DOHH2 (cell line): ENCODE results near the gene MUC21.

ENCODE experiments used
- H3F3A ChIP-seq: fragments of 200-600 bp; sonication (generic), shearing (Covaris generic); 2 replicates; pipeline ENCODE4 v1.6.0; 2016; ENCODE audit warnings: antibody characterized with exemption, mild to moderate bottlenecking; ENCODE audit not compliant: control insufficient read depth, insufficient read depth
- H3K27ac ChIP-seq: fragments of 200-600 bp; sonication (generic); 2 replicates; pipeline ENCODE4 v1.5.1; 2014; ENCODE audit warnings: low read depth, mild to moderate bottlenecking, low read length, moderate library complexity
- H3K27me3 ChIP-seq: fragments of 200-600 bp; sonication (generic); 2 replicates; pipeline ENCODE4 v1.6.1; 2014; ENCODE audit warnings: mild to moderate bottlenecking, low read length, mixed read lengths; ENCODE audit not compliant: control insufficient read depth
- H3K36me3 ChIP-seq: fragments of 200-600 bp; sonication (generic); 2 replicates; pipeline ENCODE4 v1.6.1; 2014; ENCODE audit warnings: mild to moderate bottlenecking, low read length, moderate library complexity, mixed read lengths; ENCODE audit not compliant: control insufficient read depth
- H3K4me1 ChIP-seq: fragments of 200-600 bp; sonication (generic); 2 replicates; pipeline ENCODE4 v1.6.1; 2014; ENCODE audit warnings: mild to moderate bottlenecking, low read length, mixed read lengths; ENCODE audit not compliant: control insufficient read depth
- H3K4me2 ChIP-seq: fragments of 200-600 bp; sonication (generic); 2 replicates; pipeline ENCODE4 v1.6.0; 2014; ENCODE audit warnings: mild to moderate bottlenecking, low read length, moderate library complexity
- H3K4me3 ChIP-seq: fragments of 200-600 bp; sonication (generic); 2 replicates; pipeline ENCODE4 v1.5.1; 2014; ENCODE audit warnings: mild to moderate bottlenecking, low read length, mixed read lengths
- H3K79me2 ChIP-seq: fragments of 200-600 bp; sonication (generic); 2 replicates; pipeline ENCODE4 v1.6.1; 2014; ENCODE audit warnings: mild to moderate bottlenecking, low read length, mixed read lengths; ENCODE audit not compliant: control insufficient read depth
- H3K9me2 ChIP-seq: fragments of 200-600 bp; sonication (generic); replicated peaks from 2 replicates; pipeline ENCODE4 v1.6.1; 2014; ENCODE audit warnings: mild to moderate bottlenecking, low read length, mixed read lengths; ENCODE audit not compliant: control insufficient read depth
- H3K9me3 ChIP-seq: fragments of 200-600 bp; sonication (generic); 2 replicates; pipeline ENCODE4 v1.6.1; 2014; ENCODE audit warnings: antibody characterized with exemption, low read length, mixed read lengths; ENCODE audit not compliant: control insufficient read depth, insufficient read depth
- H4K20me1 ChIP-seq: fragments of 200-600 bp; sonication (generic); 2 replicates; pipeline ENCODE4 v1.6.0; 2014; ENCODE audit warnings: low read depth, mild to moderate bottlenecking, antibody characterized with exemption, low read length, moderate library complexity; ENCODE audit not compliant: control insufficient read depth, insufficient read depth
- CTCF ChIP-seq: fragments of 200-600 bp; sonication (generic); IDR thresholded peaks from one replicate; pipeline ENCODE4 v1.5.1; 2014; ENCODE audit warnings: antibody characterized with exemption, mild to moderate bottlenecking, low read depth, low read length; ENCODE audit not compliant: poor library complexity, severe bottlenecking
- EZH2phosphoT487 ChIP-seq: fragments of 200-600 bp; sonication (generic); IDR thresholded peaks from 2 replicates; pipeline ENCODE4 v1.6.1; 2017; ENCODE audit warnings: borderline replicate concordance, mild to moderate bottlenecking, antibody characterized with exemption, low read length, moderate library complexity, mixed read lengths

MUC21 gene

GRCh38 chr6:30988209-30988825 is 4.8 kb downstream of the MUC21 start:
- Histone ChIP-seq H3K9me2 (no peaks in the 10 kb centered on the region), H3K27ac (no peak overlapping the region), H4K20me1 (no peaks in the 10 kb centered on the region), H3K36me3 (no peaks in the 10 kb centered on the region), H3K9me3 (no peaks in the 10 kb centered on the region), H3K27me3 (0 out of 2 replicates have a peak, but pooled peaks cover 3% of the 10 kb centered on the region), H3K4me1 (no peaks in the 10 kb centered on the region), H3K4me2 (no peak overlapping the region), H3K4me3 (no peak overlapping the region), H3K79me2 (no peaks in the 10 kb centered on the region), H3F3A (no peaks in the 10 kb centered on the region)
- TF ChIP-seq CTCF: no peak
- no peak for TF ChIP-seq EZH2phosphoT487

GRCh38 chr6:30990422-30991086 is 7.0 kb downstream of the MUC21 start:
- no peaks in the 10 kb centered on the region for H3K9me2 ChIP-seq
- no peaks in the 10 kb centered on the region for H3K4me1 ChIP-seq
- no peak overlapping the region for H3K27ac ChIP-seq
- no peaks in the 10 kb centered on the region for H4K20me1 ChIP-seq
- H3K4me2 ChIP-seq: no peak overlapping the region
- H3K27me3 ChIP-seq: no peaks in the 10 kb centered on the region
- H3K79me2 ChIP-seq: no peaks in the 10 kb centered on the region
- H3K9me3 ChIP-seq: no peaks in the 10 kb centered on the region
- no peaks in the 10 kb centered on the region for H3F3A ChIP-seq
- H3K4me3 ChIP-seq: no peak overlapping the region
- H3K36me3 ChIP-seq: no peaks in the 10 kb centered on the region
- TF ChIP-seq EZH2phosphoT487 (no peak), CTCF (no peak)

DNA sequence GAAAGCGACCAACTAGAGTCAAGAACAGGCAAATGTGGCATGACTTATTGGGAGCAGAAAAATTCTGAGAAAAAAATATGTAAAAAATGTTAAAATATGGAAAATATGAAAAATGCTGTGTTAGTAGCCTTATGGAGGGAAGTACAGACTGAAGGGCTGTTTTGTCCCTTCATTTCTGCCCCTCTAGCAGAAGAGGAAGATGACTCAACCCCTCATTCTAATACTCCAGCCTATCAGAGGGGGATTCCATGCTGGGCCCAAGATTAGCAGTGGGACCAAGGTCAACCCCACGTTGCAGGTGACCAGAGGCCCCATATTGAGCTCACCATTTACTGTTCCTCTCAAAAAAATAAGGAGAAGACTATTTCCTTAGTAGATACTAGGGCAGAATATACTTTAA is 8.4 kb downstream of the MUC21 start:
- H3K4me1 ChIP-seq: no peaks in the 10 kb centered on the region
- H3K36me3 ChIP-seq: no peaks in the 10 kb centered on the region
- H4K20me1 ChIP-seq: no peaks in the 10 kb centered on the region
- no peaks in the 10 kb centered on the region for H3K27me3 ChIP-seq
- H3K9me3 ChIP-seq: no peaks in the 10 kb centered on the region
- no peaks in the 10 kb centered on the region for H3F3A ChIP-seq
- no peak overlapping the region for H3K27ac ChIP-seq
- H3K9me2 ChIP-seq: no peaks in the 10 kb centered on the region
- H3K4me2 ChIP-seq: no peak overlapping the region
- H3K79me2 ChIP-seq: no peaks in the 10 kb centered on the region
- TF ChIP-seq EZH2phosphoT487: no peak
- TF ChIP-seq CTCF: no peak
- H3K4me3 ChIP-seq: no peak overlapping the region
